ENCODE measurements around the gene GARS1. TPM values are rescaled to one million over a fixed set of nuclear protein-coding genes. Genes with fewer than 3 reads are reported as not detected.

GARS1 gene
- total and polyA plus RNA-seq, 9 of the 15 experiments (the other 6 are each of a cell fraction or from before 2014, with no cell fraction given), result 142 to 769 (median 272) TPM

DNA sequence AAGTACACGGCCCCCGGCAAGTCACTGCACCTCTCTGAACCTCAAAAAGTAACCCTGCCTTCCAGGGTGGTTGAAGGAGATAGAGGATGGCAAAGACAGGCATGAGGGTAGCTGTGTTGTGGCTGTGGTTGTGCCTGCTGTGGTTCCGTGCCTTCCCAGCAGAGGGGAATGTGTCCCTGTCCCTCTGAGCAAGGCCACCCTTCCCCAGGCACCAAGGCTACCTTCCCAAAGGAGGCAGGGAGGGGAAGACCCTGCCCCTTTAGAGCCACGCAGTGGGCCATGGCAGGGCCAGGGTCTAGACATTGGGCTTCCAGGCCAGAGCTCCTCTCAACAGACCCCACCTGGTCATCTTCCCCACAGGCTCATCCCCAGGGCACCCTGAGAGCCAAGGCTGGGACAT is 68.7 kb downstream of the GARS1 start:
- intact Hi-C loops (cut with micrococcal nuclease), result no loop called here
- CTCF ChIA-PET (ENCODE audit: low intra/inter-chr PET ratio), result no interaction called here
- TF ChIP-seq MIER1 (IDR thresholded peaks at IDR 0.05; ENCODE audit: low read depth) (no peak), HDAC1 (IDR thresholded peaks at IDR 0.05) (no peak), ZNF507 (tag; conservative IDR thresholded peaks at IDR 0.05) (no peak), RBM22 (IDR thresholded peaks at IDR 0.05; ENCODE audit: low read depth, low read length, poor library complexity, severe bottlenecking) (no peak), NFE2 (IDR thresholded peaks at IDR 0.05; ENCODE audit: low read depth) (no peak), HNRNPLL (IDR thresholded peaks at IDR 0.05; ENCODE audit: low read depth, low read length, poor library complexity, severe bottlenecking) (no peak), EHMT2 (IDR thresholded peaks at IDR 0.05) (no peak), HSF4 (CRISPR knock-in tag; IDR thresholded peaks at IDR 0.05; ENCODE audit: borderline replicate concordance) (no peak), TRIM24 (IDR thresholded peaks at IDR 0.05) (no peak)
- TF ChIP-seq, protein P1, sequence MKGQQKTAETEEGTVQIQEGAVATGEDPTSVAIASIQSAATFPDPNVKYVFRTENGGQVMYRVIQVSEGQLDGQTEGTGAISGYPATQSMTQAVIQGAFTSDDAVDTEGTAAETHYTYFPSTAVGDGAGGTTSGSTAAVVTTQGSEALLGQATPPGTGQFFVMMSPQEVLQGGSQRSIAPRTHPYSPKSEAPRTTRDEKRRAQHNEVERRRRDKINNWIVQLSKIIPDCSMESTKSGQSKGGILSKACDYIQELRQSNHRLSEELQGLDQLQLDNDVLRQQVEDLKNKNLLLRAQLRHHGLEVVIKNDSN (CRISPR knock-in tag; IDR thresholded peaks at IDR 0.05), result no peak
- TF ChIP-seq, protein P2, sequence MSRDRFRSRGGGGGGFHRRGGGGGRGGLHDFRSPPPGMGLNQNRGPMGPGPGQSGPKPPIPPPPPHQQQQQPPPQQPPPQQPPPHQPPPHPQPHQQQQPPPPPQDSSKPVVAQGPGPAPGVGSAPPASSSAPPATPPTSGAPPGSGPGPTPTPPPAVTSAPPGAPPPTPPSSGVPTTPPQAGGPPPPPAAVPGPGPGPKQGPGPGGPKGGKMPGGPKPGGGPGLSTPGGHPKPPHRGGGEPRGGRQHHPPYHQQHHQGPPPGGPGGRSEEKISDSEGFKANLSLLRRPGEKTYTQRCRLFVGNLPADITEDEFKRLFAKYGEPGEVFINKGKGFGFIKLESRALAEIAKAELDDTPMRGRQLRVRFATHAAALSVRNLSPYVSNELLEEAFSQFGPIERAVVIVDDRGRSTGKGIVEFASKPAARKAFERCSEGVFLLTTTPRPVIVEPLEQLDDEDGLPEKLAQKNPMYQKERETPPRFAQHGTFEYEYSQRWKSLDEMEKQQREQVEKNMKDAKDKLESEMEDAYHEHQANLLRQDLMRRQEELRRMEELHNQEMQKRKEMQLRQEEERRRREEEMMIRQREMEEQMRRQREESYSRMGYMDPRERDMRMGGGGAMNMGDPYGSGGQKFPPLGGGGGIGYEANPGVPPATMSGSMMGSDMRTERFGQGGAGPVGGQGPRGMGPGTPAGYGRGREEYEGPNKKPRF (IDR thresholded peaks at IDR 0.05; ENCODE audit: low read depth, low read length), result no peak
- TF ChIP-seq, protein P3, sequence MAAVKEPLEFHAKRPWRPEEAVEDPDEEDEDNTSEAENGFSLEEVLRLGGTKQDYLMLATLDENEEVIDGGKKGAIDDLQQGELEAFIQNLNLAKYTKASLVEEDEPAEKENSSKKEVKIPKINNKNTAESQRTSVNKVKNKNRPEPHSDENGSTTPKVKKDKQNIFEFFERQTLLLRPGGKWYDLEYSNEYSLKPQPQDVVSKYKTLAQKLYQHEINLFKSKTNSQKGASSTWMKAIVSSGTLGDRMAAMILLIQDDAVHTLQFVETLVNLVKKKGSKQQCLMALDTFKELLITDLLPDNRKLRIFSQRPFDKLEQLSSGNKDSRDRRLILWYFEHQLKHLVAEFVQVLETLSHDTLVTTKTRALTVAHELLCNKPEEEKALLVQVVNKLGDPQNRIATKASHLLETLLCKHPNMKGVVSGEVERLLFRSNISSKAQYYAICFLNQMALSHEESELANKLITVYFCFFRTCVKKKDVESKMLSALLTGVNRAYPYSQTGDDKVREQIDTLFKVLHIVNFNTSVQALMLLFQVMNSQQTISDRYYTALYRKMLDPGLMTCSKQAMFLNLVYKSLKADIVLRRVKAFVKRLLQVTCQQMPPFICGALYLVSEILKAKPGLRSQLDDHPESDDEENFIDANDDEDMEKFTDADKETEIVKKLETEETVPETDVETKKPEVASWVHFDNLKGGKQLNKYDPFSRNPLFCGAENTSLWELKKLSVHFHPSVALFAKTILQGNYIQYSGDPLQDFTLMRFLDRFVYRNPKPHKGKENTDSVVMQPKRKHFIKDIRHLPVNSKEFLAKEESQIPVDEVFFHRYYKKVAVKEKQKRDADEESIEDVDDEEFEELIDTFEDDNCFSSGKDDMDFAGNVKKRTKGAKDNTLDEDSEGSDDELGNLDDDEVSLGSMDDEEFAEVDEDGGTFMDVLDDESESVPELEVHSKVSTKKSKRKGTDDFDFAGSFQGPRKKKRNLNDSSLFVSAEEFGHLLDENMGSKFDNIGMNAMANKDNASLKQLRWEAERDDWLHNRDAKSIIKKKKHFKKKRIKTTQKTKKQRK (IDR thresholded peaks at IDR 0.05; ENCODE audit: borderline replicate concordance, low read depth, low read length), result no peak
- TF ChIP-seq, protein P4, sequence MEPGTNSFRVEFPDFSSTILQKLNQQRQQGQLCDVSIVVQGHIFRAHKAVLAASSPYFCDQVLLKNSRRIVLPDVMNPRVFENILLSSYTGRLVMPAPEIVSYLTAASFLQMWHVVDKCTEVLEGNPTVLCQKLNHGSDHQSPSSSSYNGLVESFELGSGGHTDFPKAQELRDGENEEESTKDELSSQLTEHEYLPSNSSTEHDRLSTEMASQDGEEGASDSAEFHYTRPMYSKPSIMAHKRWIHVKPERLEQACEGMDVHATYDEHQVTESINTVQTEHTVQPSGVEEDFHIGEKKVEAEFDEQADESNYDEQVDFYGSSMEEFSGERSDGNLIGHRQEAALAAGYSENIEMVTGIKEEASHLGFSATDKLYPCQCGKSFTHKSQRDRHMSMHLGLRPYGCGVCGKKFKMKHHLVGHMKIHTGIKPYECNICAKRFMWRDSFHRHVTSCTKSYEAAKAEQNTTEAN (CRISPR knock-in tag; IDR thresholded peaks at IDR 0.05), result no peak
- TF ChIP-seq, protein P5, sequence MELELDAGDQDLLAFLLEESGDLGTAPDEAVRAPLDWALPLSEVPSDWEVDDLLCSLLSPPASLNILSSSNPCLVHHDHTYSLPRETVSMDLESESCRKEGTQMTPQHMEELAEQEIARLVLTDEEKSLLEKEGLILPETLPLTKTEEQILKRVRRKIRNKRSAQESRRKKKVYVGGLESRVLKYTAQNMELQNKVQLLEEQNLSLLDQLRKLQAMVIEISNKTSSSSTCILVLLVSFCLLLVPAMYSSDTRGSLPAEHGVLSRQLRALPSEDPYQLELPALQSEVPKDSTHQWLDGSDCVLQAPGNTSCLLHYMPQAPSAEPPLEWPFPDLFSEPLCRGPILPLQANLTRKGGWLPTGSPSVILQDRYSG (tag; conservative IDR thresholded peaks at IDR 0.05; ENCODE audit: low read depth), result no peak
- no peak for FAIRE-seq
- peaks cover 4% of the 10 kb centered on the region; the same call in 1 of the 2 replicates for H4K20me1 ChIP-seq (replicated peaks; ENCODE audit: control insufficient read depth, insufficient read depth, low read length)
- ATAC-seq, result no peak
- 5% methylated on average over 4 of the region's 4 CpGs for WGBS (ENCODE audit: insufficient coverage, low coverage, missing lambda C conversion rate)
- H3K9me3 ChIP-seq (replicated peaks; ENCODE audit: control insufficient read depth, insufficient read depth, low read depth, low read length), result no peaks in the 10 kb centered on the region
- in situ Hi-C loops (cut with MboI), result no loop called here
- H3K36me3 ChIP-seq (ENCODE audit: control insufficient read depth, insufficient read depth, low read length), result no peaks in the 10 kb centered on the region
- H3K4me3 ChIP-seq, result no peak overlapping the region
- DNase-seq (ENCODE audit: extremely low read depth in 1 of 4, low spot score in 3 of 4), result no peak
- H3K27ac ChIP-seq (ENCODE audit: extremely low read depth, low read depth, low read length), result no peak overlapping the region
- H2AFZ ChIP-seq (ENCODE audit: low read depth, low read length), result no peak overlapping the region
- no peak overlapping the region for H3K4me2 ChIP-seq (ENCODE audit: insufficient read depth, low read length)
- H3K9me1 ChIP-seq (ENCODE audit: control insufficient read depth, insufficient read depth, low read length), result peaks cover 4% of the 10 kb centered on the region
- H3K79me2 ChIP-seq (ENCODE audit: control insufficient read depth, insufficient read depth, low read length), result no peaks in the 10 kb centered on the region
- BruUV-seq (replicated peaks), result no TSS peak
- no peak overlapping the region for H3K9ac ChIP-seq (ENCODE audit: insufficient read depth in 1 of 2, low read depth in 2 of 2, low read length in 2 of 2)
- no peaks in the 10 kb centered on the region for H3K4me1 ChIP-seq (replicated peaks in 1 of 2; ENCODE audit: control insufficient read depth in 2 of 2, insufficient read depth in 2 of 2, low read length in 2 of 2)
- POLR2A ChIA-PET, result interaction anchor here (0.8 to 1.3 kb wide), 3 partner anchors 19 to 81 kb away, joined by 3 to 4 read pairs (median 4); no protein-coding TSS in a partner anchor
- peaks cover 4 to 55% of the 10 kb centered on the region in 2 experiments; a peak in 4 of 5 replicates for H3K27me3 ChIP-seq (ENCODE audit: control insufficient read depth in 2 of 2, insufficient read depth in 2 of 2, low read length in 2 of 2)
